NCI-H748 treated with DMSO at 0.1 percent for 48 hours (cell line): ENCODE results near the gene MBTD1.
"Not testable (repeated sequence)": the region's sequence is repeated elsewhere in the genome, so short reads cannot be mapped to it uniquely, and the experiment has no call there.

ENCODE experiments used
- DNase-seq: peaks from one replicate; lab custom pipeline; 2025; lab: John Stamatoyannopoulos, UW

MBTD1 gene

GRCh38 chr17:51255673-51256072, 4.2 kb downstream of the MBTD1 start:
- no peak for DNase-seq

- no peak for DNase-seq
Measured at GRCh38 chr17:51251010-51251409, 8.8 kb downstream of the MBTD1 start.

- DNase-seq: no peak
Measured at GRCh38 chr17:51250314-51250840, 9.5 kb downstream of the MBTD1 start.

GRCh38 chr17:51245535-51245934, 14.3 kb downstream of the MBTD1 start:
- DNase-seq: no peak

GRCh38 chr17:51244041-51244440, 15.8 kb downstream of the MBTD1 start:
- DNase-seq: no peak

- no peak for DNase-seq
Measured at GRCh38 chr17:51240275-51240674, 19.6 kb downstream of the MBTD1 start.

- no peak for DNase-seq
Measured at GRCh38 chr17:51238255-51238887, 21.5 kb downstream of the MBTD1 start.

- no peak for DNase-seq
Measured at GRCh38 chr17:51234162-51234561, 25.7 kb downstream of the MBTD1 start.

- DNase-seq: no peak
Measured at GRCh38 chr17:51231999-51232398, 27.9 kb downstream of the MBTD1 start.

- DNase-seq: no peak
Measured at GRCh38 chr17:51230306-51230705, 29.5 kb downstream of the MBTD1 start.

- DNase-seq: no peak
Measured at GRCh38 chr17:51229889-51230288, 30.0 kb downstream of the MBTD1 start.

- no peak for DNase-seq
Measured at GRCh38 chr17:51228161-51228560, 31.7 kb downstream of the MBTD1 start.

- DNase-seq: not testable (repeated sequence)
Measured at GRCh38 chr17:51225523-51225922, 34.3 kb downstream of the MBTD1 start.

GRCh38 chr17:51224402-51225262, 35.2 kb downstream of the MBTD1 start:
- DNase-seq: no peak

- no peak for DNase-seq
Measured at GRCh38 chr17:51221322-51221721, 38.5 kb downstream of the MBTD1 start.

GRCh38 chr17:51217946-51218345, 41.9 kb downstream of the MBTD1 start:
- no peak for DNase-seq

- DNase-seq: no peak
Measured at GRCh38 chr17:51214920-51215319, 44.9 kb downstream of the MBTD1 start.

- no peak for DNase-seq
Measured at GRCh38 chr17:51203838-51204237, 56.0 kb downstream of the MBTD1 start.

GRCh38 chr17:51200846-51201245, 59.0 kb downstream of the MBTD1 start:
- no peak for DNase-seq

- no peak for DNase-seq
Measured at GRCh38 chr17:51200295-51200694, 59.6 kb downstream of the MBTD1 start.

- DNase-seq: no peak
Measured at GRCh38 chr17:51197754-51198153, 62.1 kb downstream of the MBTD1 start.

GRCh38 chr17:51191895-51192294, 68.0 kb downstream of the MBTD1 start:
- DNase-seq: no peak

- DNase-seq: no peak
Measured at GRCh38 chr17:51189628-51190027, 70.2 kb downstream of the MBTD1 start.
